GM10266 (cell line): ENCODE measurements around the gene MACROH2A2.
"Not testable (repeated sequence)": the region's sequence is repeated elsewhere in the genome, so short reads cannot be mapped to it uniquely, and the experiment has no call there.

Experiments
- DNase-seq: peaks from one replicate; pipeline ENCODE4 v3.0.0; 2012; ENCODE audit errors: extremely low spot score
- TF ChIP-seq, protein P1 (sequence below): IDR thresholded peaks from 2 replicates; pipeline ENCODE4 v1.5.1; 2012; ENCODE audit warnings: mild to moderate bottlenecking, low read depth; ENCODE audit not compliant: control insufficient read depth, insufficient read depth; ENCODE audit errors: missing control alignments

The MACROH2A2 gene

DNA sequence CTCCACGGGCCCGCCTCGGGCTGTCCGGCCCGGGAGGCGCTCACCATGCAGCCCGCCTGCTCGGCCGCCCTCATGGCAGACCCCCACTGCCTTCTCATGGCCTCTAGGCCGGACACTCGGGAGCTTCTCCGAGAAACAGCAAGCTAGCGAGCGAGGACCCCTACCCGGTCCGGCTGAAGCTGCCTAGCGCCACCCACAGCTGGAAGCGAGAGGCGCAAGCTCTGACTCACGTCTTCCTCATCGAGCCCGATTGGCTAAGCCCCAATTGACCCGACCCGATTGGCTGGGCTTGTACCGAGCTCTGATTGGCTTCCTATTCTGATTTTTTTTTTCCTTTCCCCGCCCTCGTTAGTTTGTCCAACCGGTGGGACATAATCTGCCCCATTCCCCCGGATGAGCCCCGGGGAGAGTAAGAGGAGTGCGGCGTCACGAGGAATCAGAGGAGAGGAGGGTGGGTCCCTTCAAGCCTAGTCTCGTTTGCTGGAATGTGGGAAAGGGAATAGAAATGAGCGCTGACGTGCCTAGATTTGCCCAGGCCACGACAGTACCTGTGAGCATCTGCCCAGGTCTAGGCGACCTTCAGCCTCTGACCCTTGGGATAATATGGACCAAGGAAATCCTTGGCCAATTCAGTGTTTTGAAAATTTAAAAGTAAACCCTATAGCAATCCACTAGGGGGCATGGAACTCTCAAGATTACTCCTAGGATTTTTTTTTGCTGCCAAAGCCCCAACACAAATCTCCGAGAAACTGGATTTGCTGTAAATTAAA, 94.0 kb downstream of the MACROH2A2 start, which contains the start of gene TYSND1:
TYSND1 (minus strand) TSS at position 212 of the 770 bp plus-strand sequence; CDS start at position 98, 114 bp downstream.
- TF ChIP-seq, protein P1, sequence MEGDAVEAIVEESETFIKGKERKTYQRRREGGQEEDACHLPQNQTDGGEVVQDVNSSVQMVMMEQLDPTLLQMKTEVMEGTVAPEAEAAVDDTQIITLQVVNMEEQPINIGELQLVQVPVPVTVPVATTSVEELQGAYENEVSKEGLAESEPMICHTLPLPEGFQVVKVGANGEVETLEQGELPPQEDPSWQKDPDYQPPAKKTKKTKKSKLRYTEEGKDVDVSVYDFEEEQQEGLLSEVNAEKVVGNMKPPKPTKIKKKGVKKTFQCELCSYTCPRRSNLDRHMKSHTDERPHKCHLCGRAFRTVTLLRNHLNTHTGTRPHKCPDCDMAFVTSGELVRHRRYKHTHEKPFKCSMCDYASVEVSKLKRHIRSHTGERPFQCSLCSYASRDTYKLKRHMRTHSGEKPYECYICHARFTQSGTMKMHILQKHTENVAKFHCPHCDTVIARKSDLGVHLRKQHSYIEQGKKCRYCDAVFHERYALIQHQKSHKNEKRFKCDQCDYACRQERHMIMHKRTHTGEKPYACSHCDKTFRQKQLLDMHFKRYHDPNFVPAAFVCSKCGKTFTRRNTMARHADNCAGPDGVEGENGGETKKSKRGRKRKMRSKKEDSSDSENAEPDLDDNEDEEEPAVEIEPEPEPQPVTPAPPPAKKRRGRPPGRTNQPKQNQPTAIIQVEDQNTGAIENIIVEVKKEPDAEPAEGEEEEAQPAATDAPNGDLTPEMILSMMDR = peak; percentile 90
- peak; percentile 98 for DNase-seq

DNA sequence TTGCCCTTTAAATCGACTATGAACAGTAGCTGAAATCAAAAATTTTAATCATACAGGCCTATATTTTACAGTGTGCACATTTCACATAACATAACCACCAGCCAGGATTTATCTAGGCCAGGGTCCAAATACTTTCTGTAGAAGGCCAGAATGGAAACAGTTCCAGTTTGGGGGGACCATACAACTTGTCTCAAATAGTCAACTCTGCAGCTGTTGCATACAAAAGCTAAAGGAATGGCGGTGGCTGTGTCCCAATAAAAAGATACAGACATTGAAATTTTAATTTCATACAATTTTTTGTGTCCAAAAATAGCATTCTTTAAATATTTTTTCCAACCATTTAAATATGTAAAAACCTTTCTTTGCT, 94.6 kb downstream of the MACROH2A2 start:
- DNase-seq = no peak
- TF ChIP-seq, protein P1 = no peak

DNA sequence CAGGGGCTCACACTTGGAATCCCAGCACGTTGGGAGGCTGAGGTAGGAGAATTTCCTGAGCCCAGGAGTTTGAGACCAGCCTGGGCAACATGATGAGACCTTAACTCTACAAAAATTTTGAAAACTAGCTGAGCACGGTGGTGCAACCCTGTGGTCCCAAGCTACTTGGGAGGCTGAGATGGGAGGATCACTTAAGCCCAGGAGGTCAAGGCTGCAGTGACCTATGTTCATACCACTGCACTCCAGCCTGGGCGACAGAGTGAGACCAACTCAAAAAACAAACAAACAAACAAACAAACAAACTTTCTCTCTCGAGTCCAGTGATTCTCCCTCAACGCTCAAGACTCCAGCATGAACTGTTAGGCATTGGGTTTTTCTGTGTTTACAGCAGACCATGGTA, 95.9 kb downstream of the MACROH2A2 start:
- TF ChIP-seq, protein P1 = no peak
- no peak for DNase-seq

DNA sequence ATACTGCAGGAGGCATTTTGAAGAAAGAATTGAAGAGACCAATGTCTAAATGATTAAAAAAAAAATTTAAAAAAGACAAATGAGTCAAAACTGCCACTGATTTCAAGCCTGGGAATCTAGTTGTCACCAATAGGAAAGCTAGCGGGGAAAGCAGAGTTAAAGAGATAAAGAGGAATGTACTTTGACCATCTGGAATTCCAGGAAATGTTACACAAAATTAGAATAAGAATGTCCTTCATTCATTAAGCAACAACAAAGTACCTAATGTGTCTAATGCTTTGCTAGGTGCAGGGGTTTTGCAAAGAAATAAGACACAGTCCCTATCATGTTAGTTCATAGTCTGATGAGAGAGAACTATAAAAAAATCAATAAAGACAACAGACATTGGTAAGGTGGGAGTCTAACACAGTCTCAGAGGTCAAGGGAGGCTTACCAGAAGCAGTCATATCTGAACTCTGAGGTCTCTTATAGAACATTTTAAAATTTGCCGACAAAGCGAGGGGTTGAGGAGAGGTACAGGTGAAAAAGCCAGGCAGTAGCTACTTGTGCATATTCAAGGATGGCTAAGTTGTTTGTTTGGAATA, 102.7 kb downstream of the MACROH2A2 start:
- no peak for DNase-seq
- TF ChIP-seq, protein P1 = no peak

DNA sequence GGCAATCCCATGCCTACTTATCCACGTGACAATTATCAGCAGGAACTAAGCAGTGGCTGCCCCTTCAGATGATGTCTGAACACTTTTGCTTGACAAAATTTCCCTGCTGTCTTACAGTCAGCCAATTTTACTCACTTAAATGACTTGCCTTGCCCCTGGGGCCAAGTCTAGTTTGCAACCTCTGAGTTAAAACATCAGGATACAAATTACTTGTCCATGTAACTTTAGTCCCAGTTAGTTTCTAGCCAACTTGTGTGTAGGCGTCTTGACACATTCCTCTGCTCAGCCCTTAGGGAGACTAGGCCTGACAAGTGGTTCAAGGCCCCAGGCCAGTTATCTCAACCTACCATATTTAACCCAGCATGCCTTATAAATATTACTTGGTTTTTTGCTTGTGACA, 105.5 kb downstream of the MACROH2A2 start:
- no peak for DNase-seq
- TF ChIP-seq, protein P1 = no peak

DNA sequence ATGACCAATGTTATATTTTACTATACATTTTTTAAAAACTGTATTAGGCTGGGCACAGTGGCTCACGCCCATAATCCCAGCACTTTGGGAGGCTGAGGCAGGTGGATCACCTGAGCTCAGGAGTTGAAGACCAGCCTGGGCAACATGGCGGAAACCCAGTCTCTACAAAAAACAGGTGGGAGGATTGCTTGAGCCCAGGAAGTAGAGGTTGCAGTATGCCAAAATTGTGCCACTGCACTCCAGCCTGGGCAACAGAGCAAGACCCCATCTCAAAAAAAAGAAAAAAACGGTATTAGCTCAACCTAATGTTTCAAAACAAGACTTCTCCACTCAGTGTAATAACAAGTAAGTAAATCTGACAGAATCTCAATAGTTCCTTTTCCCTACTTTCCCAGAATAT, 106.7 kb downstream of the MACROH2A2 start:
- DNase-seq = not testable (repeated sequence)

DNA sequence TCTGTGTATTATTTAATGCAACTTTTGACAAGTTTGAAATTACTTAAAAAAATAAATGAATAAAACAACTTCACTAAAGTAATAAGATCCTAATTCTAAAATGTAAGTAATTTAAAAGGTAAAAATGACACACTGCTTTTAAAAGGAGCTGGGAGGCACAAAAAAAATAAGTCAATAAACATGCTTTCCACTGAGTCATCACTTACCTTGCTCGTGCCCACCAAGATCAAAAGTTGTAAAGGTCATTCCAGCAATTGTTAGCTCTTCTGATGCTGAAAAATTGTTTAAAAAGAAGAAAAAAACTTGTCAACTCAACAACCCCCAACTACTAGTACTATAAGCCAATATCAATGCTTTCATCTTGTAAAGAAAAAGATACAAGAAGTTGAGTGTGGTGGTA, 108.2 kb downstream of the MACROH2A2 start:
- TF ChIP-seq, protein P1 = no peak
- DNase-seq = no peak
